ENCODE data around the gene CTNNAL1. TPM values are rescaled to one million over a fixed set of nuclear protein-coding genes. Genes with fewer than 3 reads are reported as not detected.

Gene CTNNAL1
- total and polyA plus RNA-seq, 2 donors (not counting 1 experiment from before 2014, with no cell fraction given) = 0.04 to 1.5 TPM

DNA sequence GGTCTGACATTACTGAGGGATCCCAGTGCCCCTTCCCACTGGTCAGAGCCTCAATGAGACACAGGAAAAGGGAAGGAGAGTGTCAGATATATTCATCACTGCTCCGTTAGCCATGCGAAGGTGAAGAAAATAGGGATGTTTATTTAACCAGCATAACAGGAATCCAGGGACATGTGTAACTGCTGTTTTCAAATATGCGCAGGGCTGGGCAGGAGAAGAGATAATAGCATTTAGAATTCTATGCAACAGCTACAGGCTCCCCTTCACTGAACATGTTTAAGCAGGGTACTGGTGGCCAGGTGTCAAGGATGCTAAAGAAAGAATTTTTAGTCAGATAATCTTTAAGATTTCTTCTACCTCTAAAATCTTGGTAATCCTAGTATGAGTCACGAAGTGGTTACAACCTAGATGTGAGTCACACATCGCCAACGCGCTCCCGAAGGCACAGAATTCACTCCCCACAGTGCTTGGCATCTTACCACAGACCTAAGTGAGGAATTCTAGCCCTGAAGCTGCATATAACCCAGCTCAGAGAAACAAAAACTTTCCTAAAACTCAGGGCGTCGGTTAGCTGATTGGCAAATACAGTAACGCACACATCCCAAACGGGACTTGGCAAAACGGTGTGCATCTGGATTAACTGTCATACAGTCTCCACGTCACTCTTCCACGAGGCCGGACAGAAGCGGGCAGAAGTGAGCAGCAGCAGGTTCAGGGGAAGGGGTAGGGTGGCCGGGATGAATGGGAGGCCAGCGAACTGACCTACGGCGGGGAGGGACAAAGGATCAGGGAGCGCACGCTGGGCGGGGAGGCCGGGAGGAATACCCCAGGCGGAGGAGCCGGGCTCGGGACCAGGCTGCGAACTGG is 1.1 kb downstream of the CTNNAL1 start:
- Mint-ChIP-seq H3K4me1 (peaks cover 35% of the 10 kb centered on the region), H3K27me3 (peaks cover 8% of the 10 kb centered on the region), H3K27ac (peak overlapping the region; percentile 70), H3K9me3 (ENCODE audit: insufficient read depth) (no peaks in the 10 kb centered on the region), H3K4me3 (peak overlapping the region; percentile 94)
- H3K27me3 ChIP-seq (replicated peaks in 1 of 4; ENCODE audit: control extremely low read depth in 1 of 4, control insufficient read depth in 3 of 4, insufficient read depth in 4 of 4, low read length in 3 of 4) = peaks cover 0 to 16% (median 10%) of the 10 kb centered on the region in 4 experiments
- H3K4me2 ChIP-seq (replicated peaks; ENCODE audit: low read depth, low read length, poor library complexity, severe bottlenecking) = peak overlapping the region; percentile 88
- peak overlapping the region in 1 of 2 donors; percentile 23 for H3K27ac ChIP-seq (ENCODE audit: low read length in 2 of 2)
- WGBS (ENCODE audit: insufficient coverage) = under 1% methylated on average over 26 of the region's 29 CpGs
- ATAC-seq (ENCODE audit: low read depth) (no peak), DNase-seq (peak; percentile 50)
- ChIA-PET CTCF (no interaction called here), POLR2A (no interaction called here)
- no peaks in the 10 kb centered on the region for H3K9me3 ChIP-seq (ENCODE audit: control extremely low read depth in 1 of 3, control insufficient read depth in 2 of 3, insufficient read depth in 1 of 3, low read length in 2 of 3)
- H3K79me2 ChIP-seq (ENCODE audit: control insufficient read depth, insufficient read depth, low read length) = no peaks in the 10 kb centered on the region
- H3K36me3 ChIP-seq (replicated peaks in 1 of 2; ENCODE audit: control extremely low read depth in 1 of 2, control insufficient read depth in 1 of 2, extremely low read depth in 1 of 2, insufficient read depth in 2 of 2, low read length in 1 of 2) = no peaks in the 10 kb centered on the region
- H3K4me3 ChIP-seq (ENCODE audit: control extremely low read depth in 1 of 5, extremely low read depth in 1 of 5, insufficient read depth in 1 of 5, low read depth in 2 of 5, low read length in 4 of 5) = peak overlapping the region; percentile 43 to 80 (median 71)
- no peak for TF ChIP-seq EZH2 (IDR thresholded peaks at IDR 0.05; ENCODE audit: borderline replicate concordance, insufficient read depth, low read depth, low read length, poor library complexity, severe bottlenecking)
- TF ChIP-seq, protein P1, sequence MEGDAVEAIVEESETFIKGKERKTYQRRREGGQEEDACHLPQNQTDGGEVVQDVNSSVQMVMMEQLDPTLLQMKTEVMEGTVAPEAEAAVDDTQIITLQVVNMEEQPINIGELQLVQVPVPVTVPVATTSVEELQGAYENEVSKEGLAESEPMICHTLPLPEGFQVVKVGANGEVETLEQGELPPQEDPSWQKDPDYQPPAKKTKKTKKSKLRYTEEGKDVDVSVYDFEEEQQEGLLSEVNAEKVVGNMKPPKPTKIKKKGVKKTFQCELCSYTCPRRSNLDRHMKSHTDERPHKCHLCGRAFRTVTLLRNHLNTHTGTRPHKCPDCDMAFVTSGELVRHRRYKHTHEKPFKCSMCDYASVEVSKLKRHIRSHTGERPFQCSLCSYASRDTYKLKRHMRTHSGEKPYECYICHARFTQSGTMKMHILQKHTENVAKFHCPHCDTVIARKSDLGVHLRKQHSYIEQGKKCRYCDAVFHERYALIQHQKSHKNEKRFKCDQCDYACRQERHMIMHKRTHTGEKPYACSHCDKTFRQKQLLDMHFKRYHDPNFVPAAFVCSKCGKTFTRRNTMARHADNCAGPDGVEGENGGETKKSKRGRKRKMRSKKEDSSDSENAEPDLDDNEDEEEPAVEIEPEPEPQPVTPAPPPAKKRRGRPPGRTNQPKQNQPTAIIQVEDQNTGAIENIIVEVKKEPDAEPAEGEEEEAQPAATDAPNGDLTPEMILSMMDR (IDR thresholded peaks at IDR 0.05) = no peak
- H4K20me1 ChIP-seq (ENCODE audit: control insufficient read depth, insufficient read depth, low read length, poor library complexity, severe bottlenecking) = no peaks in the 10 kb centered on the region
- H3K4me1 ChIP-seq (ENCODE audit: control insufficient read depth in 2 of 2, insufficient read depth in 2 of 2, low read length in 2 of 2) = peaks cover 16 to 17% of the 10 kb centered on the region in 2 donors
- intact Hi-C loops (cut with micrococcal nuclease) = loop anchor here (2.0 to 10.0 kb wide), 5 partner anchors 77 to 1730 kb away; partner anchors contain the start of genes ABITRAM, ELP1, EPB41L4B and RAD23B
- H3K9ac ChIP-seq (ENCODE audit: low read length) = peak overlapping the region; percentile 85
- H2AFZ ChIP-seq (ENCODE audit: insufficient read depth, low read depth, low read length, poor library complexity, severe bottlenecking) = peak overlapping the region; percentile 82

DNA sequence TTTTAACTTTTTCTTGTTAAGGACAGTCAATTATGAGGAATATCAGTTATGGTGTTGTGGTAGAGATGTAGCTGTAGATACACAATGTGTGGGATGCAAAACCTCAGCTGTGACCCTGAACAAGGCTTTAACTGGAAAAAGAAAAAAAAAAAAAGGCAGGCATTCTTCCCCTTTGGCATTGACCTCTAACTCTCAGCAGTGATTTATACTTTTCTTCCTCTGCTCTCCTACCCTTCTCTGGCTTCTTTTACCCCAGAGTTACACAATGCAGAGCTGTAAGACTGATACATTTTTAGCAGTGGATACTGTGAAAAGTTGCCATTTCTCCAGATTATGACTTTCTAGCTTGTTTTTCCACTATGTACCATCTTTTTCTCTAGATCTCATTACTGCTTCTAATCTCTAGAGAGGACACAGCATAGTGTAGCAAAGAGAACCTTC is 2.0 kb downstream of the CTNNAL1 start:
- H3K4me1 ChIP-seq (ENCODE audit: control insufficient read depth in 2 of 2, insufficient read depth in 2 of 2, low read length in 2 of 2) = peaks cover 14 to 16% of the 10 kb centered on the region in 2 donors
- Mint-ChIP-seq H3K27ac (no peak overlapping the region), H3K4me1 (peaks cover 31% of the 10 kb centered on the region), H3K27me3 (peaks cover 10% of the 10 kb centered on the region), H3K4me3 (no peak overlapping the region), H3K9me3 (ENCODE audit: insufficient read depth) (no peaks in the 10 kb centered on the region)
- H3K79me2 ChIP-seq (ENCODE audit: control insufficient read depth, insufficient read depth, low read length) = no peaks in the 10 kb centered on the region
- no peak overlapping the region for H3K27ac ChIP-seq (ENCODE audit: low read length in 2 of 2)
- H3K4me3 ChIP-seq (ENCODE audit: control extremely low read depth in 1 of 5, extremely low read depth in 1 of 5, insufficient read depth in 1 of 5, low read depth in 2 of 5, low read length in 4 of 5) = no peak overlapping the region
- H3K27me3 ChIP-seq (replicated peaks in 1 of 4; ENCODE audit: control extremely low read depth in 1 of 4, control insufficient read depth in 3 of 4, insufficient read depth in 4 of 4, low read length in 3 of 4) = peaks cover 0 to 16% (median 10%) of the 10 kb centered on the region in 4 experiments
- H3K9me3 ChIP-seq (ENCODE audit: control extremely low read depth in 1 of 3, control insufficient read depth in 2 of 3, insufficient read depth in 1 of 3, low read length in 2 of 3) = no peaks in the 10 kb centered on the region
- TF ChIP-seq, protein P1 (IDR thresholded peaks at IDR 0.05) = no peak
- TF ChIP-seq EZH2 (IDR thresholded peaks at IDR 0.05; ENCODE audit: borderline replicate concordance, insufficient read depth, low read depth, low read length, poor library complexity, severe bottlenecking) = no peak
- no peaks in the 10 kb centered on the region for H4K20me1 ChIP-seq (ENCODE audit: control insufficient read depth, insufficient read depth, low read length, poor library complexity, severe bottlenecking)
- H2AFZ ChIP-seq (ENCODE audit: insufficient read depth, low read depth, low read length, poor library complexity, severe bottlenecking) = no peak overlapping the region
- intact Hi-C loops (cut with micrococcal nuclease) = loop anchor here (5.0 to 10.0 kb wide), 4 partner anchors 311 to 1729 kb away; partner anchors contain the start of genes EPB41L4B, RAD23B and TXN
- DNase-seq (no peak), ATAC-seq (ENCODE audit: low read depth) (no peak)
- H3K4me2 ChIP-seq (replicated peaks; ENCODE audit: low read depth, low read length, poor library complexity, severe bottlenecking) = no peak overlapping the region
- no peak overlapping the region for H3K9ac ChIP-seq (ENCODE audit: low read length)
- ChIA-PET CTCF (interaction anchor here (1.5 to 2.2 kb wide), 2 partner anchors 12 to 57 kb away, joined by 3 to 5 read pairs; no protein-coding TSS in a partner anchor), POLR2A (interaction anchor here (0.7 kb wide), 1 partner anchor 109 kb away, joined by 4 read pairs; the partner anchor contains the start of gene TMEM245)
- no peaks in the 10 kb centered on the region for H3K36me3 ChIP-seq (replicated peaks in 1 of 2; ENCODE audit: control extremely low read depth in 1 of 2, control insufficient read depth in 1 of 2, extremely low read depth in 1 of 2, insufficient read depth in 2 of 2, low read length in 1 of 2)
